GM12801 (cell line): ENCODE data around the gene MGMT.

ENCODE experiments used
- TF ChIP-seq, protein P1 (sequence below): IDR thresholded peaks from one replicate; pipeline ENCODE4 v1.5.1; 2011; ENCODE audit warnings: control low read depth; ENCODE audit not compliant: insufficient read length; ENCODE audit errors: extremely low read depth

The MGMT gene

DNA sequence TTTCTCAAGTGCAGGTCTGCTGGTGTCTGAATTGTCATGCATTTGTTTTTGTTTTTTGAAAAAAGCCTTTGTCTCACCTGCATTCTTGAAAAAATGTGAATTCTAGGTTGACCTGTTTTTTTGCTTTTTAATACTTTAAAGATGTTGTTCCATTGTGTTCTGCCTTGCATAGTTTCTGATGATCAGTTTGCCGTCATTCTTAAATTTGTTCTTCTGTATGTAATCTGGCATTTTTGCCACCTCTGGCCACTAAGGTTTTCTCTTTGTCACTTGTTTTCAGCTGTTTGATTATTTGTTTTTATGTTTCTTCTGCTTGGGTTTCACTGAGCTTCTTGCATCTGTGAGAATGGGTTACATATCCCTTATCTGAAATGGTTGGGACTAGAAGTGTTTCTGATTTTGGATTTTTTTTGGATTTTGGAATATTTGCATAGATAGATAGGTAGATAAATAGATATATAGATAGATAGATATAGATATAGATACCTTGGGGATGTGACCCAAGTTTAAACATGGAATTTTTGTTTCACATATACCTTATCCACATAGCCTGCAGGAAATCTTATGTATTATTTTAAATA is 16.5 kb downstream of the MGMT start:
- TF ChIP-seq, protein P1, sequence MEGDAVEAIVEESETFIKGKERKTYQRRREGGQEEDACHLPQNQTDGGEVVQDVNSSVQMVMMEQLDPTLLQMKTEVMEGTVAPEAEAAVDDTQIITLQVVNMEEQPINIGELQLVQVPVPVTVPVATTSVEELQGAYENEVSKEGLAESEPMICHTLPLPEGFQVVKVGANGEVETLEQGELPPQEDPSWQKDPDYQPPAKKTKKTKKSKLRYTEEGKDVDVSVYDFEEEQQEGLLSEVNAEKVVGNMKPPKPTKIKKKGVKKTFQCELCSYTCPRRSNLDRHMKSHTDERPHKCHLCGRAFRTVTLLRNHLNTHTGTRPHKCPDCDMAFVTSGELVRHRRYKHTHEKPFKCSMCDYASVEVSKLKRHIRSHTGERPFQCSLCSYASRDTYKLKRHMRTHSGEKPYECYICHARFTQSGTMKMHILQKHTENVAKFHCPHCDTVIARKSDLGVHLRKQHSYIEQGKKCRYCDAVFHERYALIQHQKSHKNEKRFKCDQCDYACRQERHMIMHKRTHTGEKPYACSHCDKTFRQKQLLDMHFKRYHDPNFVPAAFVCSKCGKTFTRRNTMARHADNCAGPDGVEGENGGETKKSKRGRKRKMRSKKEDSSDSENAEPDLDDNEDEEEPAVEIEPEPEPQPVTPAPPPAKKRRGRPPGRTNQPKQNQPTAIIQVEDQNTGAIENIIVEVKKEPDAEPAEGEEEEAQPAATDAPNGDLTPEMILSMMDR, result no peak

DNA sequence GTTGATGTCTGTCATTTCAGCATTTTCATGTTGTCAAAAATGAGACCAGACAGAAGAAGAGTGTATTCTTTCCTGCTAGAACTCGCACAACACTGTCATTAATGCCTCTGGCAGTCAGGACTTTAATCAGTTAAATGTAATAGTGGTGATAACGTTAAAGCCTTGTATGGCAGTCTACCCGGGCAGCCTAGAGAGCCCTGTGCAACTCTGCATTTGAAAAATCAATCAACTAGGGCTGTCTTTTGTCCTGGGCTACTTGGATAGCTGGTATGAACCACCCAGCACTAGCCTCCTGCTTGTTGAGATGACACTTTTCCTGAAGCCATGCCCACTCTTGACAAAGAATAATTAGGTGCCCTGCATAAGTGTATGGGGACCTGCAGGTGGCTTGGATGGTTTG is 19.8 kb downstream of the MGMT start:
- TF ChIP-seq, protein P1, result no peak

DNA sequence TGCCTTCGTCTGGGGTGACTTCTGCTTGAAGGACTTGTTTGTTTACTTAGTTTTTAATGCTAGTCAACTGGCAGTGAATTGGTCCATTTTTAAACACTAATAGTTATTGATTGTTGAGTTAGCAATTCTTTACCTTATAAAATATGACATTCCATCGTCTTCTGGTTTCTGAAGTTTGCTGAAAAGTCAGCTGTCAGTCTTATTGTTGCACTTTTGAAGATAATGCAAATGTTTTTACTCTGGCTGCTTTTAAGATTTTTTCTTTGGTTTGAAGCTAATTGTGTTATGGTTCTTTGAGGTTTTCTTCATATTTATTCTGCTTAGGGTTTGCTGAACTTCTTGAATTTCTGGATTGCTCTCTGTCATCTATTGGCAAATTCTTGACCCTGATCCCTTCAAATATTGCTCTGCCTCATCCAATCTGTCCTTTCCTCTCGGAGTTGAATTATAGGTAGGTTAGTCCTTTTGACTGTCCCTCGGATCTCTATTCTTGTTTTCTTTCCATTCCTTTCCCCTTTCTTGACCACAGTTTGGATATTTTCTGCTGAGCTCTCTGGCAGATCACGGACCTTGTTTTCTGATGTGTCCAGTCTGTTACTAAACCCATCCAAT is 24.2 kb downstream of the MGMT start:
- TF ChIP-seq, protein P1, result no peak

DNA sequence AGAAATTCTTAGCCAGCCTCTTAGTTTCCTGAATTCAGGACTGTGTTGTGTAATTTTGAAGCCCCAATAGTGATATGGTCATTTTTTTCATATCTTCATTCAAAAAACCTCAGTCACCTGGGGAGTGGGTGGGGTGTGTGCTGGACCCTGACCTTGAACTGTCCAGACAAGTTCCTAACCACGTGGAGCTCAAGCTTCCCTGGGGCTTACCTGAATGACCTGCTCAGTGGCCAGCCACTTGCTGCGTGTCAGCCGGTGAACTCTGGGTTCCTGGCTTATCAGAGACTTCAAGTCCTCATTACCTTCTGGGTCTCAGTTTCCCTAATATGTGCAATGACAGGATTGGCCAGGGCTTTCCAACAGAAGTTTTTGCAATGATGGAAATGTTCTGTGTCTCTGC is 27.1 kb downstream of the MGMT start:
- TF ChIP-seq, protein P1, result no peak

DNA sequence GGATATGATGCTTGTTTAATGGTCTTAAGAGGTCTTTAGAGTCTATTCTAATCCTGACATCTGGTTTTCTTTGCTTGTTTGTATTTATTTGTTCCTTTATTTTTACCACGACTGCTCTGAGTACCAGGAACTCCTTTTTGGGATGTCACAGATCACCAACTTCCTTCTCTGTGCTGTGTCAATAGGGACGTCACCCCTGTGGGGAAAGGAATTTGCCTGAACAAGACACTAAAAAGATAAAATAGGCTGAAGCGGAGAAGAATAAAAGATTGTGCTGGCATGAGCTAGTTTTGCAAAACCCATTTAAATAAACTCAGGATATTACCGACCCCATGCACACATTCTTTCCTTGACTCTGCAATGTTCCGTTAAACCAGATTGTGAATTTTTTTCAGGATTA is 27.7 kb downstream of the MGMT start:
- TF ChIP-seq, protein P1, result no peak

DNA sequence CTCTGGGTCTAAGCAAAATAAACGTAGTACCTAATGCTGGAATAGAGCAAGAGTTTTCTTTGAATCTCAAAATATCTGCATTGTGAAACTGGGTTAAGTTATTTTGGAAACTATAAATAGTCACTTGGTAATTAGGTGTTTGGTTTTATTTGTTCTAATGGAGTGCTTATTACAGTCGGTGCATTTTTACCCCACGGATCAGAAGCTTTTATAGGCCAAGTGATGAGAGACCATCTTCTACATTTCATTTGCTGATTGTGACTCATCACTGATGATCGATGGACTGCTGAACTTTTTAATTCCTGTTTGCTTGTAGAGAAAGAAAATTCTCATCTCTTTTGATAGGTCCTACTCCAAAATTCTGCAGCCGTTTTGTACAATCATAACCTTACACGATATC is 28.2 kb downstream of the MGMT start:
- TF ChIP-seq, protein P1, result no peak

DNA sequence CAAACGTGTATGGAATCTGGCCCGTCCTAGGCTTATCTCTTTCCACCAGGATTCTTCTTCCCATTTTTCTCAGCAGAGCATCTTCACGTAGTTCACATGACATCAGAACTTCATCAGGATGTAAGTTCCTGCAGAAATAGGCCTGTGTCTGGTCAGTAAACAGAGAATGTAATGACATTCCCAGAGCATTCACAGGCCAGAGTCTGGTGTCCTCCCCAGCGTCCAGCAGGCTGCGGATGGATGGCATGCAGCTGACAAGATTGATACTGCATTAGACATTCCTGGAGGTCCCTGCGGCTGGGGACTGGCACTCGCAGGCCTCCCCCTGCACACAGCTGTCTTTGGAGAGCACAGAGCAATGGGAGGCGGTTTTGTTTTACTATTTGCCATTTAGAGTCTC is 28.7 kb downstream of the MGMT start:
- TF ChIP-seq, protein P1, result no peak
